ENCODE data around the gene OLFM1. TPM values are rescaled to one million over a fixed set of nuclear protein-coding genes. Genes with fewer than 3 reads are reported as not detected.

OLFM1 gene
- total RNA-seq, 4 donors from 2014 or later: 5.3 to 15.0 (median 8.6) TPM

GRCh38 chr9:135051316-135052038 is 36.0 kb upstream of the OLFM1 start:
- TF ChIP-seq CTCF (IDR thresholded peaks at IDR 0.05) (no peak), POLR2A (IDR thresholded peaks at IDR 0.05) (no peak)
- no peak overlapping the region for H3K4me3 ChIP-seq (ENCODE audit: low read depth, poor library complexity, severe bottlenecking)
- intact Hi-C loops (cut with DNase I; ENCODE audit: low total_unique reads): no loop called here
- 82 to 85% methylated on average over 16 to 17 of the region's 17 CpGs for WGBS, 2 donors
- DNase-seq (ENCODE audit: low spot score in 2 of 2): peak in 1 of 2 donors; percentile 49

- intact Hi-C loops (cut with DNase I; ENCODE audit: low total_unique reads): no loop called here
- no peak overlapping the region for H3K4me3 ChIP-seq (ENCODE audit: low read depth, poor library complexity, severe bottlenecking)
- 77 to 85% methylated on average over 5 of the region's 5 CpGs for WGBS, 2 donors
- peak in 1 of 2 donors; percentile 82 for DNase-seq (ENCODE audit: low spot score in 2 of 2)
- no peak for TF ChIP-seq CTCF (IDR thresholded peaks at IDR 0.05)
- TF ChIP-seq POLR2A (IDR thresholded peaks at IDR 0.05): no peak
Observed at GRCh38 chr9:135053133-135053532, 34.3 kb upstream of the OLFM1 start.

- H3K4me3 ChIP-seq (ENCODE audit: low read depth, poor library complexity, severe bottlenecking): no peak overlapping the region
- no peak for DNase-seq (ENCODE audit: low spot score in 2 of 2)
- intact Hi-C loops (cut with DNase I; ENCODE audit: low total_unique reads): no loop called here
- 81 to 85% methylated on average over 3 of the region's 3 CpGs for WGBS, 2 donors
- TF ChIP-seq POLR2A (IDR thresholded peaks at IDR 0.05): no peak
- no peak for TF ChIP-seq CTCF (IDR thresholded peaks at IDR 0.05)
Observed at GRCh38 chr9:135055181-135055580, 32.3 kb upstream of the OLFM1 start.

- intact Hi-C loops (cut with DNase I; ENCODE audit: low total_unique reads): no loop called here
- TF ChIP-seq CTCF (IDR thresholded peaks at IDR 0.05) (no peak), POLR2A (IDR thresholded peaks at IDR 0.05) (no peak)
- no peak overlapping the region for H3K4me3 ChIP-seq (ENCODE audit: low read depth, poor library complexity, severe bottlenecking)
- WGBS, 2 donors: 69 to 72% methylated on average over 3 of the region's 3 CpGs
- no peak for DNase-seq (ENCODE audit: low spot score in 2 of 2)
Observed at GRCh38 chr9:135056541-135056940, 30.9 kb upstream of the OLFM1 start.

GRCh38 chr9:135060461-135061116 is 26.9 kb upstream of the OLFM1 start:
- intact Hi-C loops (cut with DNase I; ENCODE audit: low total_unique reads): no loop called here
- TF ChIP-seq CTCF (IDR thresholded peaks at IDR 0.05): no peak
- TF ChIP-seq POLR2A (IDR thresholded peaks at IDR 0.05): no peak
- WGBS, 2 donors: 39 to 44% methylated on average over 4 to 5 of the region's 5 CpGs
- DNase-seq (ENCODE audit: low spot score in 2 of 2): peak in 1 of 2 donors; percentile 79
- no peak overlapping the region for H3K4me3 ChIP-seq (ENCODE audit: low read depth, poor library complexity, severe bottlenecking)

Measured in lower leg skin (tissue), 4 donors.